PFSK-1 (cell line): ENCODE measurements around the gene OR10K2.

ENCODE experiments used
- POLR2AphosphoS5 ChIP-seq: IDR thresholded peaks from 2 replicates; pipeline ENCODE4 v1.6.1; 2012; ENCODE audit warnings: low read depth, mild to moderate bottlenecking, control low read depth, low read length, moderate library complexity
- REST ChIP-seq, 2 experiments: IDR thresholded peaks; 2 replicates each; pipeline versions ENCODE4 v1.6.1 to v1.8.0; 2011 to 2012; ENCODE audit warnings: low read depth in 2 of 2, low read length in 2 of 2, control low read depth in 1 of 2, inconsistent platforms in 1 of 2, mild to moderate bottlenecking in 1 of 2, moderate library complexity in 1 of 2; ENCODE audit not compliant: insufficient read depth in 1 of 2
- TAF1 ChIP-seq: IDR thresholded peaks from 2 replicates; pipeline ENCODE4 v1.6.1; 2012; ENCODE audit warnings: low read length, control low read depth, borderline replicate concordance; ENCODE audit not compliant: insufficient read depth

- TF ChIP-seq POLR2AphosphoS5 (no peak), TAF1 (no peak), REST (IDR thresholded peaks at IDR 0.05; ENCODE audit: insufficient read depth in 1 of 2, low read depth in 2 of 2, low read length in 2 of 2) (no peak)
These were observed 8.5 kb downstream of the OR10K2 start for GRCh38 chr1:158417586-158417985.
